Lower leg skin (tissue), 3 donors: ENCODE measurements around the gene STAMBPL1.

Source experiments
- POLR2A ChIP-seq, 2 donors: fragments of 450-650 bp; IDR thresholded peaks; one replicate each; pipeline ENCODE4 v1.6.1; 2016 to 2017; ENCODE audit warnings: antibody characterized with exemption in 2 of 2, mild to moderate bottlenecking in 1 of 2, moderate library complexity in 1 of 2
- TF ChIP-seq, protein P1 (sequence below), 3 donors: fragments of 450-650 bp; IDR thresholded peaks; one replicate each; pipeline ENCODE4 v1.5.1; 2016; ENCODE audit warnings: antibody characterized with exemption in 3 of 3, mild to moderate bottlenecking in 3 of 3, moderate library complexity in 2 of 3

- TF ChIP-seq, protein P1, sequence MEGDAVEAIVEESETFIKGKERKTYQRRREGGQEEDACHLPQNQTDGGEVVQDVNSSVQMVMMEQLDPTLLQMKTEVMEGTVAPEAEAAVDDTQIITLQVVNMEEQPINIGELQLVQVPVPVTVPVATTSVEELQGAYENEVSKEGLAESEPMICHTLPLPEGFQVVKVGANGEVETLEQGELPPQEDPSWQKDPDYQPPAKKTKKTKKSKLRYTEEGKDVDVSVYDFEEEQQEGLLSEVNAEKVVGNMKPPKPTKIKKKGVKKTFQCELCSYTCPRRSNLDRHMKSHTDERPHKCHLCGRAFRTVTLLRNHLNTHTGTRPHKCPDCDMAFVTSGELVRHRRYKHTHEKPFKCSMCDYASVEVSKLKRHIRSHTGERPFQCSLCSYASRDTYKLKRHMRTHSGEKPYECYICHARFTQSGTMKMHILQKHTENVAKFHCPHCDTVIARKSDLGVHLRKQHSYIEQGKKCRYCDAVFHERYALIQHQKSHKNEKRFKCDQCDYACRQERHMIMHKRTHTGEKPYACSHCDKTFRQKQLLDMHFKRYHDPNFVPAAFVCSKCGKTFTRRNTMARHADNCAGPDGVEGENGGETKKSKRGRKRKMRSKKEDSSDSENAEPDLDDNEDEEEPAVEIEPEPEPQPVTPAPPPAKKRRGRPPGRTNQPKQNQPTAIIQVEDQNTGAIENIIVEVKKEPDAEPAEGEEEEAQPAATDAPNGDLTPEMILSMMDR (IDR thresholded peaks at IDR 0.05): no peak
- no peak for TF ChIP-seq POLR2A (IDR thresholded peaks at IDR 0.05)
These were observed 91.4 kb downstream of the STAMBPL1 start for GRCh38 chr10:88971221-88972061.
